ENCODE data around the gene PSMA5.
"Not testable (repeated sequence)": the region's sequence is repeated elsewhere in the genome, so short reads cannot be mapped to it uniquely, and the experiment has no call there.

Gene PSMA5

GRCh38 chr1:109392788-109393616 lies 33.2 kb downstream of the PSMA5 start:
- DNase-seq (ENCODE audit: low read depth in 1 of 2, low spot score in 1 of 2): no peak

GRCh38 chr1:109392037-109392787 lies 34.0 kb downstream of the PSMA5 start:
- no peak for DNase-seq (ENCODE audit: low read depth in 1 of 2, low spot score in 1 of 2)

- no peak for DNase-seq (ENCODE audit: low read depth in 1 of 2, low spot score in 1 of 2)
These were observed 34.6 kb downstream of the PSMA5 start for GRCh38 chr1:109391626-109392025.

- DNase-seq (ENCODE audit: low read depth in 1 of 2, low spot score in 1 of 2): no peak
These were observed 35.1 kb downstream of the PSMA5 start for GRCh38 chr1:109391157-109391556.

GRCh38 chr1:109389638-109390341 lies 36.5 kb downstream of the PSMA5 start:
- no peak for DNase-seq (ENCODE audit: low read depth in 1 of 2, low spot score in 1 of 2)

- DNase-seq (ENCODE audit: low read depth in 1 of 2, low spot score in 1 of 2): no peak
These were observed 37.2 kb downstream of the PSMA5 start for GRCh38 chr1:109388884-109389637.

- DNase-seq (ENCODE audit: low read depth in 1 of 2, low spot score in 1 of 2): no peak
These were observed 38.0 kb downstream of the PSMA5 start for GRCh38 chr1:109388208-109388711.

- DNase-seq (ENCODE audit: low read depth in 1 of 2, low spot score in 1 of 2): no peak
These were observed 40.1 kb downstream of the PSMA5 start for GRCh38 chr1:109386054-109386717.

GRCh38 chr1:109385417-109385816 lies 40.8 kb downstream of the PSMA5 start:
- no peak for DNase-seq (ENCODE audit: low read depth in 1 of 2, low spot score in 1 of 2)

- DNase-seq (ENCODE audit: low read depth in 1 of 2, low spot score in 1 of 2): no peak
These were observed 42.4 kb downstream of the PSMA5 start for GRCh38 chr1:109383854-109384253.

GRCh38 chr1:109383087-109383779 lies 43.0 kb downstream of the PSMA5 start:
- DNase-seq (ENCODE audit: low read depth in 1 of 2, low spot score in 1 of 2): no peak

GRCh38 chr1:109381573-109381972 lies 44.7 kb downstream of the PSMA5 start:
- no peak for DNase-seq (ENCODE audit: low read depth in 1 of 2, low spot score in 1 of 2)

- no peak for DNase-seq (ENCODE audit: low read depth in 1 of 2, low spot score in 1 of 2)
These were observed 46.3 kb downstream of the PSMA5 start for GRCh38 chr1:109379907-109380306.

- DNase-seq (ENCODE audit: low read depth in 1 of 2, low spot score in 1 of 2): no peak
These were observed 46.8 kb downstream of the PSMA5 start for GRCh38 chr1:109379422-109379821.

GRCh38 chr1:109377698-109378097 lies 48.5 kb downstream of the PSMA5 start:
- no peak for DNase-seq (ENCODE audit: low read depth in 1 of 2, low spot score in 1 of 2)

- DNase-seq (ENCODE audit: low read depth in 1 of 2, low spot score in 1 of 2): not testable (repeated sequence)
These were observed 52.6 kb downstream of the PSMA5 start for GRCh38 chr1:109373696-109374095.

GRCh38 chr1:109373126-109373525 lies 53.1 kb downstream of the PSMA5 start:
- DNase-seq (ENCODE audit: low read depth in 1 of 2, low spot score in 1 of 2): no peak

- no peak for DNase-seq (ENCODE audit: low read depth in 1 of 2, low spot score in 1 of 2)
These were observed 54.0 kb downstream of the PSMA5 start for GRCh38 chr1:109372281-109372680.

GRCh38 chr1:109371341-109371739 lies 54.9 kb downstream of the PSMA5 start:
- no peak for DNase-seq (ENCODE audit: low read depth in 1 of 2, low spot score in 1 of 2)
